ENCODE results near the gene SCUBE3. TPM values are rescaled to one million over a fixed set of nuclear protein-coding genes. Genes with fewer than 3 reads are reported as not detected.
A peak's percentile ranks its signal among the peaks of the same experiment; 100 is the strongest.

The SCUBE3 gene
- total and polyA plus RNA-seq, 2 of the 13 experiments (the other 11 are each of a cell fraction or from before 2014, with no cell fraction given), result not detected

GRCh38 chr6:35259194-35259947, 45.6 kb downstream of the SCUBE3 start, which contains the start of gene ZNF76 (continued):
- TF ChIP-seq, protein P1, sequence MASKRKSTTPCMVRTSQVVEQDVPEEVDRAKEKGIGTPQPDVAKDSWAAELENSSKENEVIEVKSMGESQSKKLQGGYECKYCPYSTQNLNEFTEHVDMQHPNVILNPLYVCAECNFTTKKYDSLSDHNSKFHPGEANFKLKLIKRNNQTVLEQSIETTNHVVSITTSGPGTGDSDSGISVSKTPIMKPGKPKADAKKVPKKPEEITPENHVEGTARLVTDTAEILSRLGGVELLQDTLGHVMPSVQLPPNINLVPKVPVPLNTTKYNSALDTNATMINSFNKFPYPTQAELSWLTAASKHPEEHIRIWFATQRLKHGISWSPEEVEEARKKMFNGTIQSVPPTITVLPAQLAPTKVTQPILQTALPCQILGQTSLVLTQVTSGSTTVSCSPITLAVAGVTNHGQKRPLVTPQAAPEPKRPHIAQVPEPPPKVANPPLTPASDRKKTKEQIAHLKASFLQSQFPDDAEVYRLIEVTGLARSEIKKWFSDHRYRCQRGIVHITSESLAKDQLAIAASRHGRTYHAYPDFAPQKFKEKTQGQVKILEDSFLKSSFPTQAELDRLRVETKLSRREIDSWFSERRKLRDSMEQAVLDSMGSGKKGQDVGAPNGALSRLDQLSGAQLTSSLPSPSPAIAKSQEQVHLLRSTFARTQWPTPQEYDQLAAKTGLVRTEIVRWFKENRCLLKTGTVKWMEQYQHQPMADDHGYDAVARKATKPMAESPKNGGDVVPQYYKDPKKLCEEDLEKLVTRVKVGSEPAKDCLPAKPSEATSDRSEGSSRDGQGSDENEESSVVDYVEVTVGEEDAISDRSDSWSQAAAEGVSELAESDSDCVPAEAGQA (IDR thresholded peaks at IDR 0.05; ENCODE audit: low read depth), result peak; percentile 96
- TF ChIP-seq, protein P1 (CRISPR knock-in tag; IDR thresholded peaks at IDR 0.05; ENCODE audit: borderline replicate concordance), result peak; percentile 88; the same call in 1 of the 2 replicates
- TF ChIP-seq ZNF850 (CRISPR knock-in tag; conservative IDR thresholded peaks at IDR 0.05) (0 out of 2 replicates have a peak, but pooled peaks have one; percentile 9), GTF2F1 (IDR thresholded peaks at IDR 0.05; ENCODE audit: low read length) (no peak), CREM (IDR thresholded peaks at IDR 0.05) (peak; percentile 94), CREM (CRISPR knock-in tag; IDR thresholded peaks at IDR 0.05) (peak; percentile 72), ETV6 (CRISPR knock-in tag; conservative IDR thresholded peaks at IDR 0.05) (peak; percentile 62; the same call in 1 of the 2 replicates), ZBTB39 (CRISPR knock-in tag; IDR thresholded peaks at IDR 0.05) (0 out of 2 replicates have a peak, but pooled peaks have one; percentile 55), RCOR2 (CRISPR knock-in tag; IDR thresholded peaks at IDR 0.05) (peak; percentile 45; the same call in 1 of the 2 replicates), ZNF75D (CRISPR knock-in tag; IDR thresholded peaks at IDR 0.05; ENCODE audit: borderline replicate concordance) (0 out of 2 replicates have a peak, but pooled peaks have one; percentile 27), RXRB (CRISPR knock-in tag; IDR thresholded peaks at IDR 0.05; ENCODE audit: borderline replicate concordance) (peak; percentile 89), ZMYM3 (CRISPR knock-in tag; IDR thresholded peaks at IDR 0.05) (no peak; the same call in 1 of the 2 replicates), ZNF780A (CRISPR knock-in tag; IDR thresholded peaks at IDR 0.05) (peak; percentile 88; the same call in 1 of the 2 replicates), EZH2 (conservative IDR thresholded peaks at IDR 0.05; ENCODE audit: low read depth, low read length) (no peak)
- TF ChIP-seq, protein P2, sequence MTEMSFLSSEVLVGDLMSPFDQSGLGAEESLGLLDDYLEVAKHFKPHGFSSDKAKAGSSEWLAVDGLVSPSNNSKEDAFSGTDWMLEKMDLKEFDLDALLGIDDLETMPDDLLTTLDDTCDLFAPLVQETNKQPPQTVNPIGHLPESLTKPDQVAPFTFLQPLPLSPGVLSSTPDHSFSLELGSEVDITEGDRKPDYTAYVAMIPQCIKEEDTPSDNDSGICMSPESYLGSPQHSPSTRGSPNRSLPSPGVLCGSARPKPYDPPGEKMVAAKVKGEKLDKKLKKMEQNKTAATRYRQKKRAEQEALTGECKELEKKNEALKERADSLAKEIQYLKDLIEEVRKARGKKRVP (CRISPR knock-in tag; IDR thresholded peaks at IDR 0.05), result peak in 1 of 2 experiments; percentile 87; a peak in 2 of 4 replicates
- TF ChIP-seq, protein P3, sequence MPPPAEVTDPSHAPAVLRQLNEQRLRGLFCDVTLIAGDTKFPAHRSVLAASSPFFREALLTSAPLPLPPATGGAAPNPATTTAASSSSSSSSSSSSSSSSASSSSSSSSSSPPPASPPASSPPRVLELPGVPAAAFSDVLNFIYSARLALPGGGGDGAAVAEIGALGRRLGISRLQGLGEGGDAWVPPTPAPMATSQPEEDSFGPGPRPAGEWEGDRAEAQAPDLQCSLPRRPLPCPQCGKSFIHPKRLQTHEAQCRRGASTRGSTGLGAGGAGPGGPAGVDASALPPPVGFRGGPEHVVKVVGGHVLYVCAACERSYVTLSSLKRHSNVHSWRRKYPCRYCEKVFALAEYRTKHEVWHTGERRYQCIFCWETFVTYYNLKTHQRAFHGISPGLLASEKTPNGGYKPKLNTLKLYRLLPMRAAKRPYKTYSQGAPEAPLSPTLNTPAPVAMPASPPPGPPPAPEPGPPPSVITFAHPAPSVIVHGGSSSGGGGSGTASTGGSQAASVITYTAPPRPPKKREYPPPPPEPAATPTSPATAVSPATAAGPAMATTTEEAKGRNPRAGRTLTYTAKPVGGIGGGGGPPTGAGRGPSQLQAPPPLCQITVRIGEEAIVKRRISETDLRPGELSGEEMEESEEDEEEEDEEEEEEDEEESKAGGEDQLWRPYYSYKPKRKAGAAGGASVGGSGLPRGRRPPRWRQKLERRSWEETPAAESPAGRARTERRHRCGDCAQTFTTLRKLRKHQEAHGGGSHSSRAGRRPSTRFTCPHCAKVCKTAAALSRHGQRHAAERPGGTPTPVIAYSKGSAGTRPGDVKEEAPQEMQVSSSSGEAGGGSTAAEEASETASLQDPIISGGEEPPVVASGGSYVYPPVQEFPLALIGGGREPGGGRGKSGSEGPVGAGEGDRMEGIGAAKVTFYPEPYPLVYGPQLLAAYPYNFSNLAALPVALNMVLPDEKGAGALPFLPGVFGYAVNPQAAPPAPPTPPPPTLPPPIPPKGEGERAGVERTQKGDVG (CRISPR knock-in tag; IDR thresholded peaks at IDR 0.05; ENCODE audit: borderline replicate concordance), result peak; percentile 89; the same call in 1 of the 2 replicates
